GM23248 (cell line): ENCODE measurements around the gene CADM1. TPM values are rescaled to one million over a fixed set of nuclear protein-coding genes. Genes with fewer than 3 reads are reported as not detected.

ENCODE experiments used
- DNase-seq: peaks from one replicate; pipeline ENCODE4 v3.0.0-alpha.2; 2015
- H2AFZ ChIP-seq: fragments of 200-600 bp; sonication (generic); 2 replicates; pipeline ENCODE4 v1.6.1; 2016; ENCODE audit warnings: antibody characterized with exemption
- H3F3A ChIP-seq: fragments of 200-600 bp; sonication (generic); 2 replicates; pipeline ENCODE4 v1.6.1; 2016; ENCODE audit warnings: mild to moderate bottlenecking, antibody characterized with exemption, mixed run types; ENCODE audit not compliant: insufficient read depth
- H3K27ac ChIP-seq: fragments of 200-600 bp; sonication (generic); 2 replicates; pipeline ENCODE4 v1.5.1; 2016; ENCODE audit warnings: mild to moderate bottlenecking
- H3K27me3 ChIP-seq: fragments of 200-600 bp; sonication (generic); replicated peaks from 2 replicates; pipeline ENCODE4 v1.6.1; 2016; ENCODE audit warnings: mild to moderate bottlenecking; ENCODE audit not compliant: insufficient read depth
- H3K36me3 ChIP-seq: fragments of 200-600 bp; sonication (generic); 2 replicates; pipeline ENCODE4 v1.6.1; 2016; ENCODE audit warnings: low read depth, mild to moderate bottlenecking
- H3K4me1 ChIP-seq: fragments of 200-600 bp; sonication (generic); 2 replicates; pipeline ENCODE4 v1.6.1; 2016; ENCODE audit warnings: mild to moderate bottlenecking; ENCODE audit not compliant: insufficient read depth
- H3K4me2 ChIP-seq: fragments of 200-600 bp; sonication (generic); one replicate; pipeline ENCODE4 v1.6.1; 2016; ENCODE audit warnings: mild to moderate bottlenecking; ENCODE audit not compliant: unreplicated experiment
- H3K4me3 ChIP-seq: fragments of 200-600 bp; sonication (generic); 2 replicates; pipeline ENCODE4 v1.5.1; 2016; ENCODE audit warnings: mild to moderate bottlenecking
- H3K79me2 ChIP-seq: fragments of 200-600 bp; sonication (generic); 2 replicates; pipeline ENCODE4 v1.6.1; 2016; ENCODE audit warnings: mild to moderate bottlenecking; ENCODE audit not compliant: insufficient read depth
- H3K9ac ChIP-seq: fragments of 200-600 bp; sonication (generic); 2 replicates; pipeline ENCODE4 v1.6.1; 2016; ENCODE audit warnings: mild to moderate bottlenecking
- H3K9me2 ChIP-seq: fragments of 200-600 bp; sonication (generic); 2 replicates; pipeline ENCODE4 v1.6.1; 2016; ENCODE audit warnings: mixed run types, mild to moderate bottlenecking, moderate library complexity; ENCODE audit not compliant: insufficient read depth
- H3K9me3 ChIP-seq: fragments of 200-600 bp; sonication (generic); one replicate; pipeline ENCODE4 v1.6.1; 2017; ENCODE audit warnings: low read depth
- H4K20me1 ChIP-seq: fragments of 200-600 bp; sonication (generic); 2 replicates; pipeline ENCODE4 v1.6.0; 2016; ENCODE audit not compliant: insufficient read depth
- EZH2 ChIP-seq: fragments of 200-600 bp; sonication (generic); IDR thresholded peaks from 2 replicates; pipeline ENCODE4 v1.6.1; 2018; ENCODE audit warnings: antibody characterized with exemption, mild to moderate bottlenecking; ENCODE audit not compliant: insufficient read depth, poor library complexity, severe bottlenecking
- EZH2phosphoT487 ChIP-seq: fragments of 200-600 bp; sonication (generic); IDR thresholded peaks from 2 replicates; pipeline ENCODE4 v1.6.1; 2018; ENCODE audit warnings: antibody characterized with exemption, moderate library complexity, mild to moderate bottlenecking, low read depth; ENCODE audit not compliant: insufficient read depth
- WGBS, 2 experiments: methylation state at CpG; one replicate each; pipeline ENCODE4 v1.1.6; 2015 to 2017; ENCODE audit warnings: low lambda C conversion rate in 2 of 2, low coverage in 1 of 2; ENCODE audit errors: missing lambda C conversion rate in 2 of 2; 5-methylcytosine and 5-hydroxymethylcytosine counted together
- in situ Hi-C: fragments of 300-500 bp; cut with MboI; formaldehyde crosslinking; loops from 2 replicates; pipeline ENCODE4 v1.15.0; 2020
- polyA plus RNA-seq: library from polyadenylated mRNA; unstranded; fragments of >200 nt; fragmentation: Nextera tagmentation; extraction: Ambion mirVana; gene quantifications from 2 replicates; pipeline ENCODE4 v1.2.1, GENCODE V29; 2016
- total RNA-seq: library from RNA; depleted of rRNA; stranded (reverse); fragments of >200 nt; shearing (Covaris generic); gene quantifications from 2 replicates; pipeline ENCODE4 v1.2.3, GENCODE V29; 2014

The CADM1 gene
- total and polyA plus RNA-seq, 2 experiments from 2014 or later = 0.83 to 1.4 TPM

GRCh38 chr11:115408036-115408921 is 95.9 kb downstream of the CADM1 start:
- H3K4me2 ChIP-seq = no peak overlapping the region
- no peaks in the 10 kb centered on the region for H3F3A ChIP-seq
- no peaks in the 10 kb centered on the region for H3K4me1 ChIP-seq

GRCh38 chr11:115407496-115407895 is 96.7 kb downstream of the CADM1 start:
- no peak overlapping the region for H2AFZ ChIP-seq
- in situ Hi-C loops = no loop called here
- WGBS, 2 experiments = 35 to 53% methylated on average over 5 of the region's 5 CpGs
- TF ChIP-seq EZH2phosphoT487 (no peak), EZH2 (no peak)
- no peaks in the 10 kb centered on the region for H3K79me2 ChIP-seq
- H3K9ac ChIP-seq = no peak overlapping the region
- H3F3A ChIP-seq = no peaks in the 10 kb centered on the region
- no peaks in the 10 kb centered on the region for H4K20me1 ChIP-seq
- no peak overlapping the region for H3K27ac ChIP-seq
- no peaks in the 10 kb centered on the region for H3K9me2 ChIP-seq
- no peak for DNase-seq
- no peaks in the 10 kb centered on the region for H3K9me3 ChIP-seq
- no peak overlapping the region for H3K4me3 ChIP-seq
- no peaks in the 10 kb centered on the region for H3K4me1 ChIP-seq
- no peak overlapping the region for H3K4me2 ChIP-seq
- H3K27me3 ChIP-seq = no peaks in the 10 kb centered on the region
- H3K36me3 ChIP-seq = no peaks in the 10 kb centered on the region

More at GRCh38 chr11:115408036-115408921, 95.9 kb downstream of the CADM1 start:
- H3K9ac ChIP-seq = no peak overlapping the region
- no peaks in the 10 kb centered on the region for H3K9me2 ChIP-seq
- no peak overlapping the region for H2AFZ ChIP-seq
- H3K27me3 ChIP-seq = no peaks in the 10 kb centered on the region
- H3K9me3 ChIP-seq = no peaks in the 10 kb centered on the region
- no peaks in the 10 kb centered on the region for H3K36me3 ChIP-seq
- 1 to 2% methylated on average over 3 of the region's 3 CpGs for WGBS, 2 experiments
- TF ChIP-seq EZH2phosphoT487 (no peak), EZH2 (no peak)
- H3K4me3 ChIP-seq = no peak overlapping the region
- no peak for DNase-seq
- in situ Hi-C loops = no loop called here
- H3K27ac ChIP-seq = no peak overlapping the region
- H4K20me1 ChIP-seq = no peaks in the 10 kb centered on the region
- H3K79me2 ChIP-seq = no peaks in the 10 kb centered on the region

- TF ChIP-seq EZH2 (no peak), EZH2phosphoT487 (no peak)
- Histone ChIP-seq H3K27ac (no peak overlapping the region), H3K79me2 (no peaks in the 10 kb centered on the region), H3K4me2 (no peak overlapping the region), H3F3A (no peaks in the 10 kb centered on the region), H3K4me1 (no peaks in the 10 kb centered on the region), H3K27me3 (no peaks in the 10 kb centered on the region), H3K9me2 (no peaks in the 10 kb centered on the region), H3K9me3 (no peaks in the 10 kb centered on the region), H2AFZ (no peak overlapping the region), H4K20me1 (no peaks in the 10 kb centered on the region), H3K36me3 (no peaks in the 10 kb centered on the region), H3K4me3 (no peak overlapping the region), H3K9ac (no peak overlapping the region)
- WGBS, 2 experiments = 85 to 87% methylated on average over 4 of the region's 4 CpGs
- in situ Hi-C loops = no loop called here
- DNase-seq = no peak
Measured at GRCh38 chr11:115406404-115406803, 97.8 kb downstream of the CADM1 start.

- WGBS, 2 experiments = 40 to 59% methylated on average over 2 of the region's 2 CpGs
- Histone ChIP-seq H3K27ac (no peak overlapping the region), H3K27me3 (no peaks in the 10 kb centered on the region), H2AFZ (no peak overlapping the region), H3K9me2 (no peaks in the 10 kb centered on the region), H3K4me2 (no peak overlapping the region), H4K20me1 (no peaks in the 10 kb centered on the region; the same call in 1 of the 2 replicates), H3K4me3 (no peak overlapping the region), H3K36me3 (no peaks in the 10 kb centered on the region), H3F3A (no peaks in the 10 kb centered on the region), H3K9me3 (no peaks in the 10 kb centered on the region), H3K9ac (no peak overlapping the region), H3K4me1 (no peaks in the 10 kb centered on the region), H3K79me2 (no peaks in the 10 kb centered on the region)
- in situ Hi-C loops = no loop called here
- DNase-seq = no peak
- TF ChIP-seq EZH2phosphoT487 = no peak
- TF ChIP-seq EZH2 = no peak
Measured at GRCh38 chr11:115398333-115399080, 105.7 kb downstream of the CADM1 start.
